Stimulated activated CD8-positive, alpha-beta memory T cell treated with anti-CD3 and anti-CD28 coated beads, Interleukin-15, amount 100 ng/mL, for 48 hours (primary cell): Measurements from ENCODE around the gene RAB11FIP5.

ENCODE experiments used
- DNase-seq, 2 donors: peaks; one replicate each; pipeline ENCODE4 v3.0.0-alpha.2; 2020; ENCODE audit warnings: low read depth in 2 of 2

Gene RAB11FIP5

DNA sequence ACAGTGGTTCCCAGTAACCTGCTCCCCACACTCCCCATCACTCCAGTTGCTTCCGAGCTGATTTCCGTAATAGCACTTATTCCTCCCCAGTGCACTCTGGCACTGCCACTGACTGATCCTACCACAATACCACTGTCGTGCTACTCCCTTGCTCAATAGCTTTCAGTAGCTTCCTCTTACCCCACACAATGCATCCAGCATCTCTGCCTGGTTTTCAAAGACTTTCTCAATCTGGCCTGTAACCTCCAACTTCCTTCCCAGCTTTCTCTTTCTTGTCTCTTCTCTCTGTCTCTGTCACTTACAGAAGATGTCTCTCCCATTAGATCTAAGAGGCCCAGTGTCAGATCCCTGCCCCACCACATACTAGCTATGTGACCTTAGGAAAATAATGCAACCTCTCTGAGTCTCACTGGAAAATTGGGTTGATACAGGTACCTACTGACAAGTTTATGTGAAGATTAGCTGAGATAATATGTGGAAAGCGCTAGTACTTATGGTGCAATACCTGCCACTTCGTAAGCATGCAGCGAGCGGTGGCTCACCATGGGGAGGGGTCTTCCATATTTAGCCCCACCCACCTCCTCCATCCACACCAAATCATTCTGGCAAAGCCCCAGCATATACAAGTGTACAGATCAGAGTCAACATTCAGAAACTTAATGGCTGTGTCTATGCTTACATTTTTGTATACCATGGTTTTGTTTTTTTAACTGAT lies 77.9 kb downstream of the RAB11FIP5 start:
- no peak for DNase-seq

GRCh38 chr2:73033766-73034381 lies 78.9 kb downstream of the RAB11FIP5 start:
- no peak for DNase-seq

DNA sequence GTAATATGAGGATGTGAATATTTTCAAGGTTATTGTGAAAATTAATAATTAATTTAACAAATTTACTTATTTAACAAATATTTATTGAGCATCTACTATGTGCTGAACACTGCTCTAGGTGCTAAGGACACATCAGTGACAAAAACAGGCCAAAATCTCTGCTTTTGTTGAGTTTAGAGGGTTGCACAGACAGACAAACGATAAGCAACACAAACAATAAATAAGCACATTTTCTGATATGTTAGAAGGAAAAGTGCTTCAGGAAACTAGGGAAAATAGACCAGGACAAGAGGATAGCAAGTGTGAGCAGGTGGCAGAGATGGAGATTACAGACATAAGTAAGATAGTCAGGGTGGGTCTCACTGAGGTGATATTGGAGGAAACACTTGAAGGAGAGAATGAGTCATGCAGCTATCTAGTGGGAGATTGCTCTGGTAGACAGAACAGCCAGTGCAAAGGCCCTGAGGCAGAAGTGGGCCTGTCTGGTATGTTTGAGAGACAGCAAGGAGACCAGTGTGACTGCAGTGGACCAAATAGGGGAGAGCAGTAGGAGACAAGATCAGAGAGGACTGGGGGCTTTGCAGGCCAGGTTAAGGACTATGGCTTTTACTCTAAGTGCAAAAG lies 79.5 kb downstream of the RAB11FIP5 start:
- DNase-seq, result no peak

- DNase-seq, result no peak
Observed at GRCh38 chr2:73032702-73033097, 80.0 kb downstream of the RAB11FIP5 start.

DNA sequence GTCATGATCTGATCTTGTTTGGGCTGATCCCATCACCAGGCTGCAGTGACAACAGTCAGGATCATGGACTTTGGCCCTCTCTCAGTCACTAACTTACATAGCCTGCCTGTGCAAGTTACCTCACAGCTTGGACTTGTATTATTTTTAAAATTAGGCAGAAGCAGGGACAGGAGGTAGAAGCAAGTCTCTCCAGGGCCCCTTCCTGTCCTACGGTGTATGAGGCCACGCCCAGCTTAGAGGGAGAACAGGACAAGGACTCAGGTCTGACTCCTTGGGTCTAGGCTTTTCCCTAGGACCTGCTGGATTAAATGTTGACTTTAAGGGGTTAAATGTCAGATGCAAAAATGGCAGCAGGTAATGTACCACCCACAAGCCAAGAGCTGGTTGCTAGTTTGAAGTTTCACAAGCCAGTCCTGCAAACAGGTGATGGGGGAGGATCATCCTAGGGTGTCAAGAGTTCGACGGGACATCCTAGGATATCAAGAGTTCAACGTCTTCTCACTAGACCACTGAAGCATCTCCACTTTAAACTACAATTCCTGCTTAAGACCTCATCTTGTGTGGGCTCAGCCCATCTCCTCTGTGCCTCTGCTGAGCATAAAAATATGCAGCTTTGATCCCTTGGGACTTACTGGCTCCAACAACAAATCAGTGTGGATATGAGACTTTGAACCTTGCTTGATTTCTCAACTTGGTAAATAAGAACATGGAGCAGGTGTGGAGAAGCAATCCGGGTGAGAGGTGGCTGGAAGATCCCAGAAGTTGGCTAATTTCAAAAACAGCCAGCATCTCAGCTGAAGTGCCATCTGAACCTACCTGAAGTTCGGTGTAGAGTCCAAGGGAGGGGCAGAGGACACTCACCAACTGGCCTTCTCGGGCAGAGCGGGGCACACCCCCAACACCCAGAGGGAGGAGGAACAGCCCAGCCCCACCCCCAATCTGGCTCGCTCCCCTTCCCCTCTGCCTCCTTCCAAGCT lies 80.7 kb downstream of the RAB11FIP5 start:
- no peak for DNase-seq

GRCh38 chr2:73031095-73031678 lies 81.6 kb downstream of the RAB11FIP5 start:
- DNase-seq, result no peak

GRCh38 chr2:73028841-73029240 lies 83.9 kb downstream of the RAB11FIP5 start:
- DNase-seq, result no peak

DNA sequence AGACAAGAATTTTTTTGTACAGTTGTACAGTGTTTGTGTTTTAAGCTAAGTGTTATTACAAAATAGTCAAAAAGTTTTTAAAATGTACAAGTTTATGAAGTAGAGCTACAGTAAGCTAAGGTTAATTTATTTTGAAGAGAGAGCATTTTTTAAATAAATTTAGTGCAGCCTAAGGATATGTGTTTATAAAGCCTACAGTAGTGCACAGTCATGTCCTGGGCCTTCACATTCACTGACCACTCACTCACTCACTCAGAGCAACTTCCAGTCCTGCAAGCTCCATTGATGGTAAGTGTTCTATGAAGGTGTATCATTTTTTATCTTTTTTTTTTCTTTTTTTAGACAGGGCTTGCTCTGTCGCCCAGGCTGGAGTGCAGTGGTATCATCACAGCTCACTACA lies 85.4 kb downstream of the RAB11FIP5 start:
- DNase-seq, result no peak

DNA sequence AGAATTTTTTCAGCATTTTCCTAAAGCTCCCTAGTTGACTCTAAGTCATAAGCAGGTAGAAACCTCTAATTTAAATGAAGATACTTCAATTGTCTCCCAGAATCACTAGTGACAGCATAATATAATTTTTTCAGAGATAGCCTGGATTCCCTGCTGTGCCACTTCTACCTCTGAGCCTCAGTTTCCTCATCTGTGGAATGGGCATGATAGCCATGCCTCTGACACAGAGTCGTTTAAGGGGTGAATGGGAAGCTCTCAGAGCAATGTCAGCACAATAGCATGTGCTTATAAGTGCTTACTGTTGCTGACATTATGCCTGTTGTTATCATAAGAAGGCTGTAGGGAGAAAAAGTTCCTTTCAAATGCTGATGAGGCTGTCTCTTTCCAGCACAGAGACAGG lies 89.3 kb downstream of the RAB11FIP5 start:
- DNase-seq, result no peak
